Measurements from ENCODE around the gene RFFL.

Gene RFFL

DNA sequence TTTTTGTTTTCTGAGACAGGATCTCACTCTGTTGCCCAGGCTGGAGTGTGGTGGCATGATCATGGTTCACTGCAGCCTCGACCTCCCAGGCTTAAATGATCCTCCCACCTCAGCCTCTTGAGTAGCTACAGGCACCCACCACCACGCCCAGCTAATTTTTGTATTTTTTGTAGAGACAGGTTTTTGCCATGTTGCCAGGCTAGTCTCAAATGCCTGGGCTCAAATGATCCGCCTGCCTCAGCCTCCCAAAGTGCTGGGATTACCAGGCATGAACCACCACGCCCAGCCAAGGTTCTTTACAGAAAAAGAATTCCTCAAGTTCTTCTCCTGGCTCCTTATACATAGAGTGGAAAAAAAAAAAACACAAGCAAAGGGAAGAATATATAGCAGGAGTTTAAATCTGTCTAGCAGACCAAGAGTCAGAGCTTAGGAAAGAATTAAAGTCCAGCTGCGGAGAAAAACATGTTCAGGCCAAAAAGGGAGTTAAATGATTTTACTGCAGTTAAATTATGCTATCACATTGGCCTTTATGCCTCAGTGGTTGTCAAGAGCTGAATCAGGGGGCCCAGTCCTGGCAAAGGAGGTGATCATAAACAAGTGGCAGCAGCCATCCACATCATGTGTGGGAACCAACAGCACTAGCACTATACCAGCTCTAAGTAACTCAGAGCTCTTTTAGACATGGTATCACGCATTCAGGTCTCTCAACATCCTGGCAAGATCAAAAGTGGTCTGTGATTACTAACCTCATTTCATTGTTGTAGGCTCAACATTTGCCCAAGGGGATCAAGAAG is 43.9 kb downstream of the RFFL start:
- H3K4me3 ChIP-seq (ENCODE audit: low read depth, low read length), result no peak overlapping the region
- H3K4me1 ChIP-seq, result peaks cover 4% of the 10 kb centered on the region
- no peaks in the 10 kb centered on the region for H3K27me3 ChIP-seq (ENCODE audit: control insufficient read depth, insufficient read depth, low read length)
- H3K4me2 ChIP-seq (ENCODE audit: low read length), result no peak overlapping the region
- no peak overlapping the region for H3K27ac ChIP-seq
- H3K36me3 ChIP-seq (ENCODE audit: control insufficient read depth, insufficient read depth, low read length), result no peaks in the 10 kb centered on the region
- no peak overlapping the region for H3K9ac ChIP-seq
- no peak overlapping the region for H2AFZ ChIP-seq
- H3K9me3 ChIP-seq (ENCODE audit: control insufficient read depth, low read length), result no peaks in the 10 kb centered on the region
- TF ChIP-seq, protein P1, sequence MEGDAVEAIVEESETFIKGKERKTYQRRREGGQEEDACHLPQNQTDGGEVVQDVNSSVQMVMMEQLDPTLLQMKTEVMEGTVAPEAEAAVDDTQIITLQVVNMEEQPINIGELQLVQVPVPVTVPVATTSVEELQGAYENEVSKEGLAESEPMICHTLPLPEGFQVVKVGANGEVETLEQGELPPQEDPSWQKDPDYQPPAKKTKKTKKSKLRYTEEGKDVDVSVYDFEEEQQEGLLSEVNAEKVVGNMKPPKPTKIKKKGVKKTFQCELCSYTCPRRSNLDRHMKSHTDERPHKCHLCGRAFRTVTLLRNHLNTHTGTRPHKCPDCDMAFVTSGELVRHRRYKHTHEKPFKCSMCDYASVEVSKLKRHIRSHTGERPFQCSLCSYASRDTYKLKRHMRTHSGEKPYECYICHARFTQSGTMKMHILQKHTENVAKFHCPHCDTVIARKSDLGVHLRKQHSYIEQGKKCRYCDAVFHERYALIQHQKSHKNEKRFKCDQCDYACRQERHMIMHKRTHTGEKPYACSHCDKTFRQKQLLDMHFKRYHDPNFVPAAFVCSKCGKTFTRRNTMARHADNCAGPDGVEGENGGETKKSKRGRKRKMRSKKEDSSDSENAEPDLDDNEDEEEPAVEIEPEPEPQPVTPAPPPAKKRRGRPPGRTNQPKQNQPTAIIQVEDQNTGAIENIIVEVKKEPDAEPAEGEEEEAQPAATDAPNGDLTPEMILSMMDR (IDR thresholded peaks at IDR 0.05), result no peak
- H3K79me2 ChIP-seq, result peaks cover 3% of the 10 kb centered on the region

DNA sequence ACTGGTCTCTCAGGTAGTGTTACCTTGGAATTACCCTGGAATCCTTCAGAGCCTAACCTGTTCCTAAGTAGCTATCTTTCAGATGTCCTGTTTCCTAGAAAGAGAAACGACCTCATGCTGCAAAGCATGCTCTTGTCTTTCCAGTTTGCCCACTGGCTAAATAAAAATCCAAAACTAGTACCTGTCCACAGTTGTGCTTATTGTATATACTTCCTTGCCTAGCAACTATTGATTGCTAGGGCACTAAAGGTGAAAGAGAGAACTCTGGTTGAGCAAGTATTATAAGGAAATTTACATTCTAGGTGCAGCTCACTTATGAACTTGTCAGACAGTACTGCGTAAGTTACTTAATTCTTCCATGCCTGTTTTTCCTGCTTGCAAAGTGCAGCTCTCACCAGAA is 44.7 kb downstream of the RFFL start:
- H3K9me3 ChIP-seq (ENCODE audit: control insufficient read depth, low read length), result no peaks in the 10 kb centered on the region
- no peak overlapping the region for H3K27ac ChIP-seq
- H3K79me2 ChIP-seq, result peaks cover 3% of the 10 kb centered on the region
- no peak overlapping the region for H3K9ac ChIP-seq
- peaks cover 4% of the 10 kb centered on the region for H3K4me1 ChIP-seq
- no peak overlapping the region for H3K4me2 ChIP-seq (ENCODE audit: low read length)
- H2AFZ ChIP-seq, result no peak overlapping the region
- H3K36me3 ChIP-seq (ENCODE audit: control insufficient read depth, insufficient read depth, low read length), result no peaks in the 10 kb centered on the region
- H3K27me3 ChIP-seq (ENCODE audit: control insufficient read depth, insufficient read depth, low read length), result no peaks in the 10 kb centered on the region
- H3K4me3 ChIP-seq (ENCODE audit: low read depth, low read length), result no peak overlapping the region
- TF ChIP-seq, protein P1 (IDR thresholded peaks at IDR 0.05), result no peak

DNA sequence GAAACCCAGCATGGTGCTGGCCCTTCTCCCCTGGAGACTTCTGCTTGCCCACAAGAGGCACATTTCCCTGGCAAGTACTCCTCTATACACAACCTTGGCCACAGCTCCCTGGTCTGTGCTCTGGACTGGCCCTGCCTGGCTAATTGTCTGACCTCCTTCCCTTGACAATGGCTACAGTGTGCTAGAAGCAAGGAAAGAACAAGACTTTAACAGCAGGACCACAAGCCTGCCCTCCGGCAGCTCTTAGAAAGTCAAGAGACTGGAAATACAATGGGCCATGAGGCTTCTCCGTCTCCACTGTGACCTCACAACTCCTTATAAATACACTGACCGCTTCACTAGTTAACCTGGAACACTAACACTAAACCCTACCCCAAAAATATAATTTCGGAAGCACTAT is 46.5 kb downstream of the RFFL start:
- Histone ChIP-seq H3K4me1 (peaks cover 4% of the 10 kb centered on the region), H3K9ac (no peak overlapping the region), H3K9me3 (ENCODE audit: control insufficient read depth, low read length) (no peaks in the 10 kb centered on the region), H2AFZ (no peak overlapping the region), H3K4me2 (ENCODE audit: low read length) (no peak overlapping the region), H3K27me3 (ENCODE audit: control insufficient read depth, insufficient read depth, low read length) (no peaks in the 10 kb centered on the region), H3K4me3 (ENCODE audit: low read depth, low read length) (no peak overlapping the region), H3K27ac (no peak overlapping the region), H3K79me2 (no peaks in the 10 kb centered on the region), H3K36me3 (ENCODE audit: control insufficient read depth, insufficient read depth, low read length) (no peaks in the 10 kb centered on the region)
- TF ChIP-seq, protein P1 (IDR thresholded peaks at IDR 0.05), result no peak

DNA sequence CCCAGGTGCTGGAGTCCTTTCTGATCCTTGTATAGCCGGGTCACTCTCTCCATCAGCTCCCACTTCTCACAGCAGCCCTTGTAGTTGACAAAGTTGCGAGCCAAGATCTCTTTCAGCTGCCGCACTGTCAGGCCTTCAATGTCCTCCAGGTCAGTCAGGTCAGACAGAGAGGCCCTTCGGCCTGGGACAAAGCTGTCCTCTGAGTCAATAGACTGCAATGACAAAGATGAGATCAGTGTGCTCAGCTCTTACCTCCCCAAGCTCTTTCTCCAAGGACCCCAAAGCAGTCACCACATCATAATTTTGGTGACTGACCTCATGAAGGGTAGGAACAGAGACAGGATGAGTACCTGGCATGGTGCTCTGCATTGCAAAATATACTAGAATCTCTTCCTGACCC is 47.1 kb downstream of the RFFL start:
- H3K4me1 ChIP-seq, result peaks cover 4% of the 10 kb centered on the region
- no peak overlapping the region for H3K9ac ChIP-seq
- no peak overlapping the region for H3K4me3 ChIP-seq (ENCODE audit: low read depth, low read length)
- no peak overlapping the region for H3K4me2 ChIP-seq (ENCODE audit: low read length)
- no peak overlapping the region for H3K27ac ChIP-seq
- no peaks in the 10 kb centered on the region for H3K79me2 ChIP-seq
- no peaks in the 10 kb centered on the region for H3K27me3 ChIP-seq (ENCODE audit: control insufficient read depth, insufficient read depth, low read length)
- H2AFZ ChIP-seq, result no peak overlapping the region
- no peaks in the 10 kb centered on the region for H3K9me3 ChIP-seq (ENCODE audit: control insufficient read depth, low read length)
- TF ChIP-seq, protein P1 (IDR thresholded peaks at IDR 0.05), result no peak
- no peaks in the 10 kb centered on the region for H3K36me3 ChIP-seq (ENCODE audit: control insufficient read depth, insufficient read depth, low read length)

DNA sequence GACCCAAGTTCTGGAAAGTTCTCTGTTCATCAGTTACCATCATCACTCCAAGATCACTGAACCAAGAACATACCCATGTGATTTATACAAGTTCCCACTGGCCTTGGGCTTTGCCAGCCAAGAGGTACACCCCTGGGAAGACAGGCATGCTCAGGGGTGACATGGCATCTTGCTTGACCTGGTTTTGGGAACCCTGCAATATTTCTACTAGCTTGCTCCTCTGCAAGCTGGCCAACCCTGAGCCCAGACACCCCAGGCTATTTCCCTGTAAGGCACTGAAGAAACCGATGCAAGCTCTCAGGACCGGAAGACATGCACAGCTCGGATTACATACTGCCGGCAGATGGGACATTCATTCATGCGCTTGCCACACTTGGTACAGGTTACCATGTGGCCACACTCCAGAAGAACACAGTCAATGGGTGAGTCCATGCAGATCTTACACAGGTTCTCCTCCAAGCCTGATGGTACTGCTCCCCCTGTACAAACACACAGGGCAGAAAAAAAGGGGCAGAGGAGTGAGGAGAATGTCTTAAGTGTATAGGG is 51.8 kb downstream of the RFFL start:
- Histone ChIP-seq H2AFZ (no peak overlapping the region), H3K79me2 (no peaks in the 10 kb centered on the region), H3K27me3 (ENCODE audit: control insufficient read depth, insufficient read depth, low read length) (no peaks in the 10 kb centered on the region), H3K27ac (no peak overlapping the region), H3K9ac (no peak overlapping the region), H3K36me3 (ENCODE audit: control insufficient read depth, insufficient read depth, low read length) (no peaks in the 10 kb centered on the region), H3K4me3 (ENCODE audit: low read depth, low read length) (no peak overlapping the region), H3K9me3 (ENCODE audit: control insufficient read depth, low read length) (no peaks in the 10 kb centered on the region), H3K4me2 (ENCODE audit: low read length) (no peak overlapping the region), H3K4me1 (no peaks in the 10 kb centered on the region)
- TF ChIP-seq, protein P1 (IDR thresholded peaks at IDR 0.05), result no peak

Data from parathyroid adenoma (tissue), 2 donors.